Measurements from ENCODE around the gene ZNF398.

DNA sequence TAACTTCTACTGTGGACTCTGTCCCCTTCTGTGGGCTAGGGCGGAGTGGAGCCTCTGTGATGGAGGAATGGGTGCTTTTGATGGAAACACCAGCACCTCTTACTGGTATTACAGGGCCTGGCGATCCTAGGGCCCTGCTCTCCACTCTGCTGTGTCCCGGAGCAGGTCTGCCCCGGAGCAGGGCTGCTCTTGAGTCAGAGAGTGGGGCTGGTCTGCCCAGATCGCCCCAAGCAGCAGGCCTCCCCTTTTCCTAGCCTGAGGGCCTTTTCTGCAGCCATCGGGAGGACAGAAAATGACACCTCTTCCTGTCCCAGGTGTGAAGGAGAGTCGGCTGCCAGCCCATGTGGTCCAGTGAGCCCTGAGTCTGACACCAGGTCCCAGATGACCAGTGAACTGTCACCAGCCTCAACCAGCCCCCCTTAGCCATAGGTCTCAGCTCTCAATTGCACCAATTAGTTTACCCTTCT lies 49.5 kb downstream of the ZNF398 start:
- TF ChIP-seq EZH2phosphoT487 (IDR thresholded peaks at IDR 0.05; ENCODE audit: borderline replicate concordance, low read length), result no peak
- TF ChIP-seq, protein P1, sequence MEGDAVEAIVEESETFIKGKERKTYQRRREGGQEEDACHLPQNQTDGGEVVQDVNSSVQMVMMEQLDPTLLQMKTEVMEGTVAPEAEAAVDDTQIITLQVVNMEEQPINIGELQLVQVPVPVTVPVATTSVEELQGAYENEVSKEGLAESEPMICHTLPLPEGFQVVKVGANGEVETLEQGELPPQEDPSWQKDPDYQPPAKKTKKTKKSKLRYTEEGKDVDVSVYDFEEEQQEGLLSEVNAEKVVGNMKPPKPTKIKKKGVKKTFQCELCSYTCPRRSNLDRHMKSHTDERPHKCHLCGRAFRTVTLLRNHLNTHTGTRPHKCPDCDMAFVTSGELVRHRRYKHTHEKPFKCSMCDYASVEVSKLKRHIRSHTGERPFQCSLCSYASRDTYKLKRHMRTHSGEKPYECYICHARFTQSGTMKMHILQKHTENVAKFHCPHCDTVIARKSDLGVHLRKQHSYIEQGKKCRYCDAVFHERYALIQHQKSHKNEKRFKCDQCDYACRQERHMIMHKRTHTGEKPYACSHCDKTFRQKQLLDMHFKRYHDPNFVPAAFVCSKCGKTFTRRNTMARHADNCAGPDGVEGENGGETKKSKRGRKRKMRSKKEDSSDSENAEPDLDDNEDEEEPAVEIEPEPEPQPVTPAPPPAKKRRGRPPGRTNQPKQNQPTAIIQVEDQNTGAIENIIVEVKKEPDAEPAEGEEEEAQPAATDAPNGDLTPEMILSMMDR (conservative IDR thresholded peaks at IDR 0.05; ENCODE audit: low read depth, low read length), result no peak
